GM15510 (cell line): ENCODE data around the gene PELI1.

Experiments
- POLR2A ChIP-seq: IDR thresholded peaks from 3 replicates; pipeline ENCODE4 v1.6.1; 2011; ENCODE audit warnings: borderline replicate concordance; ENCODE audit not compliant: insufficient read length; ENCODE audit errors: extremely low read depth

PELI1 gene

DNA sequence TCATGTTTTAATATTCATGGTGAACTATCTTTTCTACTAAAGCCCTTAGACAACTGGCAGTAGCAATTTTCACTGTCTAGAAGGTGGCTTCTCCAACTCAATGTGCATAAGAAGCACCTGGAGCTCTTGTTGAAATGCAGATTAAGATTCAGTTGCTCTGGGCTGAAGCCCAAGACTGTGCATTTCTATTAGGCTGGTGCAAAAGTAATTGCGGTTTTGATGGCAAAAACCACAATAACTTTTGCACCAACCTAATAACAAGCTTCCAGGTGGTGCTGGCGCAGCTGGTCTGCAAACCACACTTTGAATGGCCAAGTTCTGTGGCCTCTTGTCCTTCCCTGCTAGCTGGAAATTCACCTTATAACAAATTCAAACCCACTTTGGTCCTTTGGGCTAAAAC is 98.3 kb downstream of the PELI1 start:
- no peak for TF ChIP-seq POLR2A
